NCI-H1417 treated with DMSO at 0.1 percent for 48 hours (cell line): ENCODE results near the gene ABCA6.
"Not testable (repeated sequence)": the region's sequence is repeated elsewhere in the genome, so short reads cannot be mapped to it uniquely, and the experiment has no call there.

ENCODE experiments used
- DNase-seq: peaks from one replicate; lab custom pipeline; 2025; lab: John Stamatoyannopoulos, UW

The ABCA6 gene

GRCh38 chr17:69134112-69134511 is 7.6 kb downstream of the ABCA6 start:
- no peak for DNase-seq

GRCh38 chr17:69130627-69131296 is 10.9 kb downstream of the ABCA6 start:
- DNase-seq, result no peak

- DNase-seq, result no peak
Observed at GRCh38 chr17:69123626-69124025, 18.1 kb downstream of the ABCA6 start.

- no peak for DNase-seq
Observed at GRCh38 chr17:69122065-69122464, 19.6 kb downstream of the ABCA6 start.

GRCh38 chr17:69117855-69118784 is 23.6 kb downstream of the ABCA6 start:
- DNase-seq, result no peak

- no peak for DNase-seq
Observed at GRCh38 chr17:69111794-69112193, 29.9 kb downstream of the ABCA6 start.

GRCh38 chr17:69105907-69106730 is 35.6 kb downstream of the ABCA6 start:
- DNase-seq, result no peak

- no peak for DNase-seq
Observed at GRCh38 chr17:69103557-69104233, 38.0 kb downstream of the ABCA6 start.

- no peak for DNase-seq
Observed at GRCh38 chr17:69098625-69099024, 43.1 kb downstream of the ABCA6 start.

- no peak for DNase-seq
Observed at GRCh38 chr17:69096541-69096940, 45.2 kb downstream of the ABCA6 start.

GRCh38 chr17:69093995-69094394 is 47.7 kb downstream of the ABCA6 start:
- no peak for DNase-seq

- no peak for DNase-seq
Observed at GRCh38 chr17:69093279-69093789, 48.4 kb downstream of the ABCA6 start.

GRCh38 chr17:69090365-69090764 is 51.3 kb downstream of the ABCA6 start:
- DNase-seq, result no peak

- DNase-seq, result no peak
Observed at GRCh38 chr17:69088643-69089200, 53.0 kb downstream of the ABCA6 start.

- DNase-seq, result no peak
Observed at GRCh38 chr17:69086641-69087040, 55.1 kb downstream of the ABCA6 start.

- DNase-seq, result no peak
Observed at GRCh38 chr17:69084911-69085310, 56.8 kb downstream of the ABCA6 start.

GRCh38 chr17:69082696-69083095 is 59.0 kb downstream of the ABCA6 start:
- no peak for DNase-seq

- no peak for DNase-seq
Observed at GRCh38 chr17:69078864-69079263, 62.8 kb downstream of the ABCA6 start.

- DNase-seq, result no peak
Observed at GRCh38 chr17:69075823-69076222, 65.9 kb downstream of the ABCA6 start.

- DNase-seq, result not testable (repeated sequence)
Observed at GRCh38 chr17:69073392-69073791, 68.3 kb downstream of the ABCA6 start.

GRCh38 chr17:69072803-69073256 is 68.9 kb downstream of the ABCA6 start:
- DNase-seq, result not testable (repeated sequence)
